AG09309 (cell line): ENCODE results near the gene C3orf38.

Experiments
- DNase-seq: peaks from one replicate; pipeline ENCODE4 v3.0.0-alpha.2; 2010; ENCODE audit warnings: low read depth
- H3K4me3 ChIP-seq: 2 replicates; pipeline ENCODE4 v1.5.1; 2011; ENCODE audit warnings: mild to moderate bottlenecking, low read depth, low read length, moderate library complexity; ENCODE audit not compliant: control insufficient read depth
- TF ChIP-seq, protein P1 (sequence below): IDR thresholded peaks from 2 replicates; pipeline ENCODE4 v1.5.1; 2011; ENCODE audit warnings: mild to moderate bottlenecking, low read depth, low read length, inconsistent platforms; ENCODE audit not compliant: insufficient read depth, control insufficient read depth; ENCODE audit errors: missing control alignments

The C3orf38 gene

DNA sequence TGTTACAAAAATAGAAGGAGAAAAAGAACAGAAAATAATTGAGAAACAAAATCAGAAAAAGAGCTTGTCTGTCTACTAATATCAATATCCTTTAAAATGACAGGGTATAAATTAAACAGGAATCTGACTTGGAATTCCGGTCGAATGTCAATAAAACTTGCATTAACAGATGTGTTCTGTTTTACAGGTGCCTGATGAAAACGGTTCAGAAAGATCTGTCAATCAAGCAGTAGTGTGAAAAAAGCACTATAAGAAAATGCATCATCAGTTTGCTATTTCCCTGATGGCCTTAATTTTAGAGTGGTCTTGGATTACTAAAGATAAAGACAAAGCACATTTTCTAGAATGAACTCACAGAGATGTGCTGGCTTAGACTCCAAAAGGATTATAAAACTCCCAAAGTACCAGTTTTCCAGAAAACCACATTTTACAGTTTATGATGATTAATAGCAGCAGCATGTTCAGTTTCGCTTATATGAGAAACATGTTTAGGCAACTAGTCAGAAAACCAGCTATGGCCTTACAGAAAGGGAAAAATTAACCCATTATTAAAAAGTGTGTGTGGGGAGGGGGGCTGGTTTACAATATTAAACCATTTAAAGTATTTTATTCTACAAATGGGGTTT is 8.2 kb upstream of the C3orf38 start:
- TF ChIP-seq, protein P1, sequence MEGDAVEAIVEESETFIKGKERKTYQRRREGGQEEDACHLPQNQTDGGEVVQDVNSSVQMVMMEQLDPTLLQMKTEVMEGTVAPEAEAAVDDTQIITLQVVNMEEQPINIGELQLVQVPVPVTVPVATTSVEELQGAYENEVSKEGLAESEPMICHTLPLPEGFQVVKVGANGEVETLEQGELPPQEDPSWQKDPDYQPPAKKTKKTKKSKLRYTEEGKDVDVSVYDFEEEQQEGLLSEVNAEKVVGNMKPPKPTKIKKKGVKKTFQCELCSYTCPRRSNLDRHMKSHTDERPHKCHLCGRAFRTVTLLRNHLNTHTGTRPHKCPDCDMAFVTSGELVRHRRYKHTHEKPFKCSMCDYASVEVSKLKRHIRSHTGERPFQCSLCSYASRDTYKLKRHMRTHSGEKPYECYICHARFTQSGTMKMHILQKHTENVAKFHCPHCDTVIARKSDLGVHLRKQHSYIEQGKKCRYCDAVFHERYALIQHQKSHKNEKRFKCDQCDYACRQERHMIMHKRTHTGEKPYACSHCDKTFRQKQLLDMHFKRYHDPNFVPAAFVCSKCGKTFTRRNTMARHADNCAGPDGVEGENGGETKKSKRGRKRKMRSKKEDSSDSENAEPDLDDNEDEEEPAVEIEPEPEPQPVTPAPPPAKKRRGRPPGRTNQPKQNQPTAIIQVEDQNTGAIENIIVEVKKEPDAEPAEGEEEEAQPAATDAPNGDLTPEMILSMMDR: no peak
- H3K4me3 ChIP-seq: no peak overlapping the region
- DNase-seq: peak; percentile 70

DNA sequence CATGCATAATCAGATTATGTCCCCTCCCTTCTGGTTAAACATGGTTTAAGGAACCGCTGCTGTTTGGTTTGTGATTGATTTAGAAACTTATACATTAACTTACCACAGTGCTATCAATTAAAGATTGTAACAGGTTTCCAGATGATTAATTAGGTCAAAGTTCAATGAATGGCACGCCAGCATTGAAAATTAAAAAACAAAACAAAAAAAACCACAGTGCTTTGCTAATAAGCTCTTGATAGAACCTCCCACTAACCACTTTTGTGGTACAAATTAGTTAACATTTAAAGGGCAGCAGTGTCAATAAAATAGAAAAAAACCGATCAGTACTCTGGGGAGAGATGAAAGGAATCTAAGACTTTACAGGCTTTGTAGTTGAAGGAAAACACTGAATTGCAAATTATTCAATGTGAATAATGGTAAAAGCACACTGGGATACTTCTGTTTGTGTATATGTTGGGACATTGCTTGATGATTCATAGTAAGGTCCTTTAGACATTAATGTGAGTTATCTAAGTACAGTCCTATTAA is 7.6 kb upstream of the C3orf38 start:
- DNase-seq: peak; percentile 45
- TF ChIP-seq, protein P1: no peak
- no peak overlapping the region for H3K4me3 ChIP-seq

DNA sequence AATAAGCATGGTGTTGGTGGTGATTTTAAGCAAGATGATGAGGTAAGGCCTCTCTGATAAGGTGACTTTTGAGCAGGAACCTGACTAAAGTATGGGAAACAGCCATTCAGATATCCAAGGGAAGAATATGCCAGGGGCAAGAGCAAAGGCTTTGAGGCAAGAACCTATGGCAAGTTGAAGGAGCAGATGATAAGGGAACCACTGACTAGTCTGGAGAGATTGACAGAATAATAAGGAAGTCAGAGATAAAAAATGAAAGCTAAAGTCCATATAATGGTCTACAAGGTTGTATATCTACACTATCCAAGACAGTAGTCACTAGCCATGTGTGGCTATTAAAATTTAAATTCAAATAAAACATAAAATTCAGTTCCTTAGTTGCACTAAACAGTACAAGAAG is 2.5 kb upstream of the C3orf38 start:
- no peak overlapping the region for H3K4me3 ChIP-seq
- TF ChIP-seq, protein P1: no peak
- DNase-seq: no peak

DNA sequence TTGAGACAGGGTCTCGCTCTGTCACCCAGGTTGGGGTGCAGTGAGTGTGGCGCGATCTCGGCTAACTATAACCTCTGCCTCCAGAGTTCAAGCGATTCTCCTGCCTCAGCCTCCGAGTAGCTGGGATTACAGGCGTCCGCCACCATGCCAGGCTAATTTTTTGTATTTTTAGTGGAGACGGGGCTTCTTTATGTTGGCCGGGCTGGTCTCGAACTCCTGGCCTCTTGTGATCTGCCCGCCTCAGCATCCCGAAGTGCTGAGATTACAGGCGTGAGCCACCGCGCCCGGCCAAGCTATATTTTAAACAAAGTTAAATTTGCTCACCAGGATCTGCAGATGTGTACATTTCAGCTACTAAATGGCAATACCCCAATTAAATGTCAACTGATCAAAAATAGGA is 1.1 kb upstream of the C3orf38 start:
- H3K4me3 ChIP-seq: peak overlapping the region; percentile 99
- TF ChIP-seq, protein P1: no peak
- DNase-seq: no peak

DNA sequence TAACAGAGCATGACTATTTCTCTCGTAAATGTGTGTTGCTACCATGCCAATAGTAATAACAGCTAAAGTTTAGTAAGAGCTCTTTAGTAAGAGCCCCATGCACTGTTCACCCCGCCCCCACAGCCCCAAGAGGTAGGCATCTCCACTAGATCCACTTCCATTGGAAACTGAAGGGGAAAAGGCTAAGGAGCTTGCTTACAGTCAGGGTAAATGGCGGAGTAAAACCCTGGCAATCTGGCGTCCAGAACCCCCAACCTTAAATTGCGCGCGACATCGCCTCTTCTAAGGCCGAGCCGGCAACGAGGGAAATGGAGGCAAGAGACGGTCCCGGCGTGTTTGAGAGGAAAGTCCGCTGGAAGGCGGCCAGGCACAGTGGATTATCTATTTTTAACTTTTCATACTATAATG is 654 bp upstream of the C3orf38 start:
- TF ChIP-seq, protein P1: no peak
- H3K4me3 ChIP-seq: peak overlapping the region; percentile 99
- no peak for DNase-seq

DNA sequence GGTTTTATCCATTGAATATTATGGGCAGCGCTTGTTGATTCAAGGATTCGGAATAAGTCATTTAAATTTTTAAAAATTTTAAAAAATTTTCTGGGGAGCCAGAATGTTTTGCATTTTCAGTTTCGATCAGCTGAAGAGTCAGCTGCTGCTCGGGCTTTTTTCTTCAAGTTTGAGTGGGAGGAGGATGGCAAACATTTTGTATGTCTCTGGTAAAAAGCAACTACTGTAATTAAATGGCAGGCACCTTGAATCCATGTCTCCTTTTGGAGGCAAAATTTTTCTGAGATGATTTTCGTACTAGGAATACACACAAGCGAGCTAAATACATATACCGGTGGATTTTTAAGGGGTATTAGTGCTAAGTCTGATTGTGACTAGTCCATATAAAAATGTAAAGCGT is 612 bp downstream of the C3orf38 start:
- DNase-seq: no peak
- H3K4me3 ChIP-seq: peak overlapping the region; percentile 99
- TF ChIP-seq, protein P1: no peak

DNA sequence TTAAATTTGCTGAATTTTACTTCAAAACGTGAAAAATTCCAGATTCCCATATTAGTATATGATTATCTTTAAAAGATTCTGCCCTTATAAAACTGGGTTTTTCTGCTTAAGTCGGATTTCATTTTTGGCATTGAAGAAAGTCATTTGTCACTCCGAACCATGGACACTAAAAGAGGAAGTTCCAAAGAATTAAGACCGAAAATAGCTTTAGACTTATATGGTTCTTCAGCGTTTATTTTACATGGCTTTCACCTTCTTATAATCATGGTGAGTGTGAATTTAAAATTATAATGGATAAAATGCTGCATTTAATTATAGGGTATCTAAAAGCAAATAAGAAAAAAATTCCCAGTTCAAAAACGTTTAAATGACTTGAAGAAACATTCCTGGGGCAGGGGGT is 1.0 kb downstream of the C3orf38 start:
- DNase-seq: no peak
- H3K4me3 ChIP-seq: peak overlapping the region; percentile 99
- TF ChIP-seq, protein P1: no peak
